D721Med (cell line): ENCODE data around the gene KCNJ5.

Experiments
- DNase-seq: peaks from one replicate; pipeline ENCODE4 v3.0.0; 2011; ENCODE audit warnings: low spot score; ENCODE audit not compliant: insufficient read length
- FAIRE-seq: peaks from 2 replicates; lab custom pipeline; 2011; peaks lifted over from hg19 to GRCh38; lab: Jason Lieb, UNC
- TF ChIP-seq, protein P1 (sequence below): IDR thresholded peaks from 2 replicates; pipeline ENCODE4 v1.5.1; 2012; ENCODE audit warnings: mild to moderate bottlenecking, control low read depth; ENCODE audit not compliant: insufficient read depth; ENCODE audit errors: missing control alignments

KCNJ5 gene

DNA sequence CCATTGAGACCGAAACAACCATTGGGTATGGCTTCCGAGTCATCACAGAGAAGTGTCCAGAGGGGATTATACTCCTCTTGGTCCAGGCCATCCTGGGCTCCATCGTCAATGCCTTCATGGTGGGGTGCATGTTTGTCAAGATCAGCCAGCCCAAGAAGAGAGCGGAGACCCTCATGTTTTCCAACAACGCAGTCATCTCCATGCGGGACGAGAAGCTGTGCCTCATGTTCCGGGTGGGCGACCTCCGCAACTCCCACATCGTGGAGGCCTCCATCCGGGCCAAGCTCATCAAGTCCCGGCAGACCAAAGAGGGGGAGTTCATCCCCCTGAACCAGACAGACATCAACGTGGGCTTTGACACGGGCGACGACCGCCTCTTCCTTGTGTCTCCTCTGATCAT lies 20.5 kb downstream of the KCNJ5 start:
- TF ChIP-seq, protein P1, sequence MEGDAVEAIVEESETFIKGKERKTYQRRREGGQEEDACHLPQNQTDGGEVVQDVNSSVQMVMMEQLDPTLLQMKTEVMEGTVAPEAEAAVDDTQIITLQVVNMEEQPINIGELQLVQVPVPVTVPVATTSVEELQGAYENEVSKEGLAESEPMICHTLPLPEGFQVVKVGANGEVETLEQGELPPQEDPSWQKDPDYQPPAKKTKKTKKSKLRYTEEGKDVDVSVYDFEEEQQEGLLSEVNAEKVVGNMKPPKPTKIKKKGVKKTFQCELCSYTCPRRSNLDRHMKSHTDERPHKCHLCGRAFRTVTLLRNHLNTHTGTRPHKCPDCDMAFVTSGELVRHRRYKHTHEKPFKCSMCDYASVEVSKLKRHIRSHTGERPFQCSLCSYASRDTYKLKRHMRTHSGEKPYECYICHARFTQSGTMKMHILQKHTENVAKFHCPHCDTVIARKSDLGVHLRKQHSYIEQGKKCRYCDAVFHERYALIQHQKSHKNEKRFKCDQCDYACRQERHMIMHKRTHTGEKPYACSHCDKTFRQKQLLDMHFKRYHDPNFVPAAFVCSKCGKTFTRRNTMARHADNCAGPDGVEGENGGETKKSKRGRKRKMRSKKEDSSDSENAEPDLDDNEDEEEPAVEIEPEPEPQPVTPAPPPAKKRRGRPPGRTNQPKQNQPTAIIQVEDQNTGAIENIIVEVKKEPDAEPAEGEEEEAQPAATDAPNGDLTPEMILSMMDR, result no peak
- DNase-seq (no peak), FAIRE-seq (no peak)

DNA sequence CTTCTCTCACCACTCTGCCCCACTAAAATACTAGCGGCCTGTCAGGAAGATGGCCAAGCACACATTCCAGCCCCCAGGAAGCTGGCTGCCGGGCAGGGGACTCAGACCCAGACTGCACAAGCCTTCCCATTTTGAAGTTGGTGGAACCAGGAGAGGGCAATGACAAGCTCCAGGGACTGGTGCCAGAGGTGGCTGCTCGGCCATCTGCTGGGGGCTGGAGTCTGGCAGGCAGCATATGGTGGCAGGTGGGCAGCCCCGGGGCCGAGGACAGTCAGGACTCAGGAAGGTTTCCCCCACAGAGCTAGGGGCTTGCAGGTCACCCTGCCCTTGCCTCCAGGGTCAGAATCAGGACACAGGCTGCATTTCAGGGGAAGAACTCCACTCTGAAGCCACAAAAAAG lies 22.6 kb downstream of the KCNJ5 start:
- TF ChIP-seq, protein P1, result no peak
- no peak for FAIRE-seq
- DNase-seq, result no peak

DNA sequence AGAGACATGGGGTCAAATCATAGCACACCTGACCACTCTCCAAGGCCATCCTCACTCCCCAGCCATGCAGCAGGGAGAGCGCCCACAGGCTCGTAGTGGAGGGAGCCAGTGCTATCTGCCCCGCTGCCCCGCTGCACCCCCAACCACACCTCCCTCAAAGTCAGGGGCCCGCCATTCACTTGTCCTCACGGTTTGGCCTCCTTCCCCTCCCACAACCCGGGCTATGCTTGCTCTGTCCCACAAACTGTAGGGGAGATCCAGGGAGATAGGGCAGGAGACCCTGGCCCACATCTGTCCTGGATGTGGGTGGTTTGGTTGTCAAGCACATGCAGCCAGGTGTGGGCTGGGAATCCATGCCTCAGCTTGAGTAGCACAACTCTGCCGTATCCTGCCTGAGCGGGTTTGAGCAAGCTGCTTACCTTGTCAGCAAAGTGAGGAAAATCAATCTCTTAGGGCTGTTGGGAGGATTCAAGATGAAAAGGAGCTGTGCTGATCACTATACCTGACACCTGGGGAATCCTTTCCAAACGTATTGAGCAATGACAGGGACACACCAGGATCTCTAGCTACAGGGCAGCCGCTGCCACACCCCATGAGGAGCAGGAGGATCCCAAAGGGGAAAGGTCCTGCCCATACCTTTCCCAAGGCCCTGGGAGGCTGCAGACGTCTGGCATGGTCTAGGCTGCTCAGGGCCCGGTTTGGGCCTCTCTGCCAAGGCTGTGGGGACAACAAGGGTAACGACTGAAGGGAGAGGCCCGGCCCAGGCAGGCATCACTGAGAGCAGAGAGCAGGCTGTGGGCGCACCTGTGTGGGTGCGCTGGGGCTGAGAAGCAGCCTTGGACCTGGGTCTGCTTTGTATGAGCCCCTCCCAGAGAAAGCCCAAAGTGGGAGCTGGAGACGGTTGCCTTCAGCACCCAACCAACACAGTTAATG lies 23.3 kb downstream of the KCNJ5 start:
- FAIRE-seq, result no peak
- no peak for DNase-seq
- TF ChIP-seq, protein P1, result no peak

DNA sequence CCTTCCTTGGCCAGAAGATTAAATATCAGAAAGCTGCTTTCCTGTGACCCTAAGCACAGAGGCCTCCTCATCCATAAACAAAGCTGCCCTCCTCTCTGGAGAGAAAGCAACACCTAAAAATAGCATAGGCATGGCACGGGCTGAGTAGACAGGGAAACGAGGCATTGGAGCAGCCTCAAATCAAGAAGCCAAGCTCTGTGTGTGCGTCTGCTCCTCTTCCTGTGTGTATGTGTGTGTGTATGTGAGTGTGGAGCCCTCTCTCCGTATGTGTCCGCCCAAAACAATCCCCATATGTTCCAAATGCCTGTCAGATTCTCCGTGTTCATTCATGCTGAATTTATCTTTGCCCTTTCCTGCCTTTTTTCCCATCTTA lies 24.0 kb downstream of the KCNJ5 start:
- no peak for DNase-seq
- TF ChIP-seq, protein P1, result no peak
- no peak for FAIRE-seq

DNA sequence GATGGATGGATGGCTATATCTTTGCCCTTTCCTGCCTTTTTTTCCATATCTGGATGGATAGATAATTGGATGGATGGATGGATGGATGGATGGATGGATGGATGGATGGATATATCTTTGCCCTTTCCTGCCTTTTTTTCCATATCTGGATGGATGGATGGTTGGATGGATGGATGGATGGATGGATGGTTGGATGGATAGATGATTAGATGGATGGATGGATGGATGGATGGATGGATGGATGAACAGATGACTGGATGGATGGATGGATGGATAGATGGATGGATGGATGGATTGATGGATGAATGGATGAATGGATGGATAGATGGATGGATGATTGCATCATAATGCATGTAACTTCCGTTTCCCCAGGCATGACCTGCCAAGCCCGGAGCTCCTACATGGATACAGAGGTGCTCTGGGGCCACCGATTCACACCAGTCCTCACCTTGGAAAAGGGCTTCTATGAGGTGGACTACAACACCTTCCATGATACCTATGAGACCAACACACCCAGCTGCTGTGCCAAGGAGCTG lies 24.9 kb downstream of the KCNJ5 start:
- no peak for DNase-seq
- FAIRE-seq, result no peak
- TF ChIP-seq, protein P1, result no peak

DNA sequence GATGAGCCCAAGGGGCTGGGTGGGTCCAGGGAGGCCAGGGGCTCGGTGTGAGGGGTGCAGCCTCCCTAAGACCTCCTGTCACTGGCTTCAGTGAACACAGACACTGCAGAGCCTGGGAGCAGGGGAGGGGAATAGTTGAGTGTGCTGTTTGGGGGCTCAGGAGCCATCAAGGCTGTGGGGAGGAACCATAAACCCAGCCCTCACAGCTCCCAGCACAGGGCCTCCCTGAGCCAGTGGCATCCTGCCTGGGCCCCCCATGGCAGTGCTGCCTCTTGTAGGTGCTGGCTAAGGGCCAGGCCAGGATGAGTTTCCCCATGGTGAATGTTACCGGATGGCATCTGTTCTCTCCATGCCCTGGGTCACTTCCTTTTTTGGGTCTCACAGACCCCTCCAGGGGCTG lies 25.5 kb downstream of the KCNJ5 start:
- no peak for FAIRE-seq
- no peak for DNase-seq
- TF ChIP-seq, protein P1, result no peak

DNA sequence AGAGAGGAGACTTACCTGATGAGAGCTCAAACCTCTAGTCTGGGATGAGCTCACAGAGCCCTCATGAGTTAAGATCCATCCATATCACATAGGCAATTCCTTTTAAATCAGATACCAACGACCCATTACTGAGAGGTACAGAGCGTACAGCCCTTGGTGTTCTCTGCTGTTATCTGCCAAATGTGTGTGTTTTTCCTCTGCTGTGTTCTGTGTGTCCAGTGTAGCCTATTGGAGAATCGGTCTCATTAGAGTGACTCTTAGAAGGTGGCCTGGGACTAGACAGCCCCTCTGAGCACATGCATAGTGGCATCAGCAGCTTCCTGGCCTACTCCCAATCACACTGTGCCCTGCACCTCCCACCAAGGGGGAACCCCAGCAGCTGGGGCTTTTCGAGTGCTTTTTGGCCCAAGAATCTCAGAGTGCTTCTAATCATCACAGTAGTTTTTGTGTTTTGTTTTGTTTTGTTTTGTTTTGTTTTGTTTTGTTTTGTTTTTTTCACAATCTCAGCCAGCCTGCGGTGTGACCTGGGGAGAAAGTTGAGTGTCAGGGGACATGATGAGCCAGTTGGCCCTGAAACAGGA lies 26.1 kb downstream of the KCNJ5 start:
- DNase-seq (no peak), FAIRE-seq (no peak)
- TF ChIP-seq, protein P1, result no peak
